NAMALWA (cell line): ENCODE measurements around the gene IGF2BP2.
"Not testable (repeated sequence)": the region's sequence is repeated elsewhere in the genome, so short reads cannot be mapped to it uniquely, and the experiment has no call there.

Experiments
- DNase-seq: peaks from one replicate; pipeline ENCODE4 v3.0.0-alpha.2; 2015; ENCODE audit warnings: low spot score

The IGF2BP2 gene

DNA sequence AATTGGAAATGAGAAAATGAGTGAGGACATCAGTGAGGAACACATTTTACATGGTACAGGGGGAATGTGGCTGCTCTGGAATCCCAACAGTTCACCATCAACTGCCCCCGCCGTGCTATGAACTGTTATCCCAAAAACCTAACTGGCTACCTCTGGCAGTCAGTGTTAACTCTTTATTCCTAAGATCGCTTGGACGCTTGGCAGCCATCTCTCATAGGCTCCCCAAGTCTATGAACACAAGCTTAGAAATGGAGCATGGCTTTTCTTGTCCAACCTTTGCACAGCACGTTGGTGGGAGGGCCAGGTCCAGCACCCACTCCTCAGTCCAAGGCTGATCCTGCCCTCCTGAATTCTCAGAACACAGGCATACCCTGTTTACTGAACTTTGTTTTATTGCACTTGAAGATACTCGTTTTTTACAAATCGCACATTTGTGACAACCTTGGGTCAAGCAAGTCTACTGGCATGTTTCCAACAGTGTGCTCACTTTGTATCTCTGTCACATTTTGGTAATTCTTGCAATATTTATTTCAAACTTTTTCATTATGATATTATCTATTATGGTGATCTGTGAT lies 185.1 kb downstream of the IGF2BP2 start:
- DNase-seq = no peak

DNA sequence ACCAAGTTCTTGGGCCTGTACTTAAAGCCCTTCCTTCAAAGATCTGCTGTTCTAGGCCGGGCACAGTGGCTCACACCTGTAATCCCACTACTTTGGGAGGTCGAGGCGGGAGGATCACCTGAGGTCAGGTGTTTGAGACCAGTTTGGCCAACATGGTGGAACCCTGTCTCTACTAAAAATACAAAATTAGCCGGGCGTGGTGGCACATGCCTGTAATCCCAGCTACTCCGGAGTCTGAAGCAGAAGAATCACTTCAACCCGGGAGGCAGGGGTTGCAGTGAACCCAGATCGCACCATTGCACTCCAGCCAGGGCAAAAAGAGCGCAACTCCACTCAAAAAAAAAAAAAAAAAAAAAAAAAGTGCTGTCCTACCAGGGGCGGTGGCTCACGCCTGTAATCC lies 186.2 kb downstream of the IGF2BP2 start:
- not testable (repeated sequence) for DNase-seq

DNA sequence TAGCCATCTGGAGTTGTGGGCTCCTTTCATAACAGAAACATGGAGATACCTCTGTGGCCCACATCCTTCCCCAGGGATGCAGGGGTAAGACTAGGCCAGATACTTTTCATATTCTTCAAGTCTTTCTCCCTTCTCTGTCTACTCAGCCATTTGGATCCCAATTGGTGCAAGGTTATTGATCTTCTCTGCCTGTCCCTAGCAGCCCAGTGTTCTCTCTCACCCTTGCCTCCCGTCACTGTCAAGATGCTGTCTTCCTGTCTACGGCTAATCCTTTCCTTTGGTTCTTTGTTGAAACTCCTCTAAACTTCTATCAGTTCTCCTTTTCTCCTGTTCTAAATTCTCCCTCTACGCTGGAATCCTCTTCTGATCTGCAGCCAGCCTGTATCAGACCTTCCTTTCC lies 187.5 kb downstream of the IGF2BP2 start:
- DNase-seq = no peak

DNA sequence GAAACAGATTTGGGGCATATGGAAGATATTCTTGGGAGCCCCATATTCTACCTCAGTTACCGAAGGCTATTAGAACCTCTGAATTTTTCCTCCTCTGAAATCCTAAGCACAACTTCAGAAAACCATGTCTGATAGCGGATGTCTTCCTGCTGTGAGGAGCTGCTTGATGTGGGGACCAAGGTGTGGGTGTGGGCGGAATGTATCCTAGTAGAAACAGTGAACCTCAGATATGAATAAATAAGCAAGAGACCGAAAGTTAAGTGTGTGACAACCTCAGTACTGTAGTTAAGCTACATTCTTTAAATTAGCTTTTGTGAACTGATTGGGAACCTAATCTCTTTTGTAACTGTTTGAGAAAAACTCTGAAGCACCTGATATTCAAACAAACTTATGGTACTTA lies 191.8 kb downstream of the IGF2BP2 start:
- DNase-seq = no peak

DNA sequence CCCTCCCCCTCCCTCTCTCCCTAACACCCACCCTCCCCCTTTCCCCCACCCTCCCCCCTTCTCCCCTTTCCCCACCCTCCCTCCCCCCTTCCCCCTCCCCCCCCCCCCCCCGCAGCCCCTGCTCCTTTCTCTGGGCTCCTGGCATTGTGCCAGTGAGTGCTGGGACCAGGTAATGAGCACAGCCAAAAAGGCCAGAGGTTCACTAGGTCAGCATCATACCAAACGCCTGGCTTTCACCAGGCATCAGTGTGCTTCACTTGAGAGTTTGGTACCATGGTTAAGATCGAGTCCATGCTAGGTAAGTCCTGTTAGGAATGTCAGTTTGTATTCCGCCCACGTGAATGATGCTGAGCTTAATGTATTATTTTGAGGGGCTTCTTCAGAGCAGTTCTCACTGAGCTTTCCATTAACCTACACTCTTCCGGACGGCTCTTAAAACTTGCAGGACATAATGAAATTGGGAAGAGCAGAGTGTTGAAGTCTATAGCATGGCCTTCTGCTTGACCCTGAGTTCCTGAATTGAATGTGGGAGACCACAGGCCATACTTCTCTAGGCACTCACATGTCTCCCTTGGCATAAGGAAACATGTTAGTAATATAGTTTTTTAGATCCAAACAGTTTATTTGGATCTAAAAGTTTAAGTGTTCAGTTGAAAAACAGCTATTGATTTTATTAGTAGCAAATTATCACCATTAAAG lies 193.2 kb downstream of the IGF2BP2 start:
- peak; percentile 36 for DNase-seq

DNA sequence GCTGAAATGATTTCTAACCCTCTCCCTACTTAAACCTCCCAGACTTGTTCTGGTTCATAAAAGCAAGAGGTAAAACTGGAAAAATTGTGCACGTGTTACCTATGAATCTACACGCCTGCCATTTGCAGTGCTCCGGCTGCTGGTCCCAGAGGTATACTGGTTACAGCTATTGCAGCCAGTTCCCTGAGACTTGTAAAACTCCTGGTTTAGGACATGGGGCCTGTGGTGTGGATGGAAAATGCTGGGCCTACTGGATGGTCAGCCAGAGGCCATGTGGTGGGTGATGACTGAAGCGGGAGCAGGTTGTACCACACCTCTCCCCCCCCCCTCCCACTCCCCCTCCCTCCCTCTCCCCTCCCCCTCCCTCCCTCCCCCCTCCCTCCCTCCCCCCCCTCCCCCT lies 193.7 kb downstream of the IGF2BP2 start:
- DNase-seq = no peak

DNA sequence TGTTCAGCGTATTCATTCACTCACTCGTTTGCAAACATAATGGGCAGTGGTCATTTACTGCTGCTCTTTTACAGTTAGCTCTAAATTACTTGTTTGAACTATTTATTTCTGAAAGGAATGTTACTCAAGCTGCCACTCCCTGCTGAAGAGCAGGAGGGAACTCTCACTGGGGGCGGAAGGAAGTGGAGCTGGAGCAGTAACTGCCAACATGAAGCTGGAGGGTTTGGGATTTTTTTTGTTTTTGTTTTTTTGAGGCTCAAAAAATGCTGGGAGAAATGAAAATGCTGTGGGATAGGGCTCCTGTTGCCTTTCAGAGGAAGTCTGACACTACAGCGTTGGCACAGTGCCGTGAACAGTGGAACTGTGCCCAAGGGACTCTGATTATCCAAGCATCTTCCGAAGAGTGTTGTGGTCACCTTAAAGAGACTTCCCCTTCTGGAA lies 194.6 kb downstream of the IGF2BP2 start:
- no peak for DNase-seq

DNA sequence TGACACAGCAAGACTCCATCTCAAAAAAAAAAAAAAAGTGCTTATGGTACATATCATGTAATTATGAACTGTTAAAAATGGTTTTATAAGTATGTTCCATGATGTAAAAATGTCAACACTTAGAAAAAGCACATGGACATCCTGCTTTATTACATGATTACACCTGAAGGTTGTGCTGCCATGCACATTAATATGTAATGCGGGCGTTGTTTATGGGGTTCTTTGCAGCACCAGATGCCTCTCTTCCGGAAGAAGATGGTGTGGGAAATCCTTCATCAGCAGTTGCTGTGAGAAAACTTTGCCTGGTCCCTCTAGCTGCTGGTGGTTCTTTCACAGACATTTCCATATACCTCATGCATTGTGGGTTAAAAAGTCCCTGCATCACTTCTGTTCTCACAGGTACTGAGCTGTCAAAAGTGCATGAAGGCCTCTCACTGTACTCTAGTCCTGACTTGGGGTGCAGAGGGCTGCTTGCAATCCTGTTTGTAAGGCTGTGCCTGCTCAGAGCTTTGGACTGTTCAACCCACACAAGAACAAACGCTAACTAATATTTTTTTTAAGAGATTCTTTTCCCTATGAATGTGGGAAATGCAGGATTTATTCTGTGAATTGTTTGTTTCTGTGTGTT lies 195.2 kb downstream of the IGF2BP2 start:
- DNase-seq = no peak

DNA sequence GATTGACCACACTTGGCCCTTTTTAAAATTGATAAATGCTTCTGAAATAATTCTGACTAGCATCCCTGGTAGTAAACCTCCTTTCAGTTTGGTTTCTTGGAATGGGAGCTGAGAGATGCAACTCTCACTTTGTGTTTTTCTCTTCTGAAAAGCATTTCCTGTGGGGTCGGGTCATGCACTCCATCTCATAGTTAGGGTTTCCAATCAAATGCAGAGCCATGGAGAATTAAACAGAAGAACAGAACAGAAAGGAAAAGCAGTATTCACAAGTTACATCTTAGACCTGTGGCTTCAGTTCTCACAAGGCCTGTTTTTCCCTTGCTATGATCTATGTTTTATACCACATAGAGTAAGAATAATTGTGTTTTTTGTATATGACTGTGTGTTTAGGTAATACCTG lies 199.1 kb downstream of the IGF2BP2 start:
- DNase-seq = no peak

DNA sequence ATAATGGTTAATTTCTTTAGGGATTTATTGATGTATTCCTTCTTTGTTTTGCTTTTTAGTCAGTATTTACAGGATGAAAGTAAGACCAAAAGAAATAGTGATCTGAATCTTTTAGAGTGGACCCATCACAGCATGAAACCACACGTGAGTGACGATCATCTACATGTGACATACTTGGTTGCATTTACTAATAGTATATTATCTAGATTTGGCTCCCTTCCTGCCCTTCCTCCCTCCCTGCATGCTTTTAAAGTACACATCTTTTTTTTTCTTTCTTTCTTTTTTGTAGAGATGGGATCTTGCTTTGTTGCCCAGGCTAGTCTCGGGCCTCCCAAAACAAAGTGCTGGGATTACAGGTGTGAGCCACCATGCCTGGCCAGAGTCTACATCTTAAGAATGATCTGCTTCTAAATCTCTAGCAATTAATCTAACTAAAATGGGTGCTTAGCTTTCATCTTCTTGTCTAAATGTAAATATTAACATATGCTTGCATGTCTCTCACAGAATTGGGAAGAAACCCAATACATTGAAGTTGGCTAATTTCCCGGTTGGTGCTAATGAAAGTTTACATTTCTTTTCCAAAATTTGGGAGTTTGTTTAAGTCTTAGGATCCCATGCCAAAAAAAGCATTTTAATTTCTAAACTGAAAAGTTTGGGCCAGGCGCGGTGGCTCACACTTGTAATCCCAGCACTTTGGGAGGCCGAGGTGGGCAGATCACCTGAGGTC lies 200.7 kb downstream of the IGF2BP2 start:
- DNase-seq = no peak

DNA sequence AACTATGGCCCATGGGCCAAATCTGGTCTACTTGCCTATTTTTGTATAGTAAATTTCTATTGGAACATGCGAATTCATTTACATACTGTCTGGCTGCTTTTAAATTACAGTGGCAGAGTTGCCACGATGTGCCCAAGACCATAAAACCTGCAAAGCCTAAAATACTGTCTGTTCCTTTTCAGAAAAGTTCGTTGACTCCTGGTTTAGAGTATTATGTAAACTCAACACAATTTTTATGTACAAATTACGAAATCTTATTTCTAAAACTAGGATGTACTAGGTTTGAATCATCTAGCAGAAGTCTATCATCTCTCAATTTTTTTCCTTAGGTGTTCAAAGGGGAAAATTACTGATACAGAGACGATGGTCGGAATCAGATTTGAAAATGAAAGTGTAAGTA lies 211.8 kb downstream of the IGF2BP2 start:
- no peak for DNase-seq

DNA sequence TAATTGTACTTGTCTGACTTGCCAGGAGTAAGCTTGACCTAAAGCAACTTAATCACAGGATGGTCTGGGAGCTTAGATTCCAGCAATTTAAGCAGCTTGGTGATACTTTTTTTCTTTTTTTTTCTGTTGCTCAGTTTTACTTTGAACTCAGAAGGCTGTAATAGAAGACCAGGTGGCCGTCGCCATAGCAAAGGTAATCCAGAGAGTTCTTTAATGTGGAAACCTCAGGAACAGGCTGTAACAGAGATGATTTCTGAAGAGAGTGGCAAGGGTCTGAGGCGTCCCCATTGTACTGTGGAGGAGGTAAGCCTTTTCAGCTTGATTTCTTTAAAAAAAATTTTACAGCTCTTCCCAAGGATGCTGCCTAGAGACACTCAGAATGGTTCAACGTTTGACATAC lies 218.6 kb downstream of the IGF2BP2 start:
- no peak for DNase-seq

DNA sequence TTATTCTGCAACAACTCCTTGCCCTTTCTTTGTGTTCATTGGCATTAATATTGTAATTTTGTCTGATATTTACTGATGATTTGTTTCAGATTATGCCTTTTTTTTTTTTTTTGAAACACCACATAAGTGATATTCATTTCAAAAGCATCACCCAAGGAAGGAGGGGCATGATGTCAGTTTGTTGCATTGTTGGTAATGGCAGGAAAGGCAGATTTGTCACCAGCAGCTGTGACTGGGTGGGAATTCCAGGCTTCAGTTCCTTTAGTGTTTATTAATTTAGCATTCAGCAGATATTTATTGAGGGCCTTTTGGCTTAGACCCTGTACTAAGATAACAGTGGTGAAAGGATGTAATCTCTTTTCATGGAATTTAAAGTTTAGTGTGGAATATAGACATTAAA lies 219.3 kb downstream of the IGF2BP2 start:
- no peak for DNase-seq

DNA sequence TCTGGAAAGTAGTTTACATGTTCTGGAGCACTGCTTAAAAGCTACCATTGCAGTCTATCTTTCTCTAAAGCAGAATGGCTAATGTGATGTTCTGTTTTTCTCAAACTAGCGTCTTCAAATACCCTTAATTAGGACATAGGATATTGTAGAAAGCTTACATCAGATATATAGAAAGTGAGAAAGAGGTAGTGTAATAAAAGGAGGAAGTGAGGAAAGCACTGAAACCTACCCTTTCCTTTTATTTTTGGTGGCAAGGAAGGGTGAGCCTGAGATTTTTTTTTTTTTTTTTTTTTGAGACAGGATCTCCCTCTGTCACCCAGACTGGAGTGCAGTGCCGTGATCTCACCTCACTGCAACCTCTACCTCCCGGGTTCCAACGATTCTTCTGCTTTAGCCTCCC lies 229.3 kb downstream of the IGF2BP2 start:
- DNase-seq = peak; percentile 67

DNA sequence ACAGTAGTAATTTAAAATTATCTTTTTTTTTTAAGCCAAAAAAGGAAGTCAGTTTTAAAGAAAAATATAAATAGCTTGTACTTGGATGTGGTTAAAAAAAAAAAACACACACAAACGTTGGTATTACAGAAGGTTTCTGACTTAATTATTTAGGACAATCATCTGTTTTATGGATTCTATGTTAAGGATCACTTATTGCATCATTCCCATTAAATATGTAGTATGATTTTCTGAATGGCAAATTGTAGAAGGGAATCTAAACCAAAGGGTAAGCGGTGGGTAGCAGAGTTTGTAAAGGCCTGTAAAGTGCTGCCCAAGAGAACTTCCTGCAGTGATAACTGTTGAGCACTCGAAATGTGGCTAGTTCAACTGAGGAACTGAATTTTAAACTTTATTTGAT lies 230.8 kb downstream of the IGF2BP2 start:
- no peak for DNase-seq
